Suppressor macrophage treated with lipopolysaccharide for 1 hour (primary cell): ENCODE data around the gene PPCS.
A peak's percentile ranks its signal among the peaks of the same experiment; 100 is the strongest.

Source experiments
- DNase-seq, 3 donors: peaks; one replicate each; pipeline ENCODE4 v3.0.0-alpha.2; 2020 to 2022

Gene PPCS

DNA sequence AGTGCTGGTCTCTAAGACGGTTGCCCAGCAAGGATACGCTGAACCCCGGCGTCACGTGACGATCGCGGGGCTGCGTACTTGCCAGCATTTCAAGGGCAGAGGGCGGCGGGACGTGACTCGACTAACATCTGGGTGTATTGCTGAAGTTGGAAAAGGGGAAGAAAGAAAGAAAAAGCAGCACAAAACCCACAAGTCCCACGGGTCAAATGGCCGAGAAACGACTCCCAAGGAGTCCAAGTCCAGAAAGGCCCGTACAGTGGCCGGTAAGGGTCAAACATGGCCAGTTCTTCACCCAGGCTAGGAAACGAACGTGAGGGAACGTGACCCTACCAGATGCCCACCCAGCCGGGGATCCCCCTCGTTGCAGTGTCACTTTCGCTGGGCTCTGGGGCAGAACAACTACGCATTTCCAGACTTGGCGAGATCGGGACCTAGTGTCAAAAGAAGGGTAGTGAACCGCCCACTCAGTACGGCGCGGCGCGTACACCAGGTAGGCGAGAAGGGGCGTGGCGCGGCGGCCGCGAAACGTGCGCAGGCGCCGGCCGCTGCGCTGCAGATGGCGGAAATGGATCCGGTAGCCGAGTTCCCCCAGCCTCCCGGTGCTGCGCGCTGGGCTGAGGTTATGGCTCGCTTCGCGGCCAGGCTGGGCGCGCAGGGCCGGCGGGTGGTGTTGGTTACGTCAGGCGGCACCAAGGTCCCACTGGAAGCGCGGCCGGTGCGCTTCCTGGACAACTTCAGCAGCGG, at the start of gene PPCS, which contains the start of gene ZMYND12:
PPCS (plus strand) TSS at position 534 of the 744 bp plus-strand sequence; CDS start at position 557, 23 bp downstream.
ZMYND12 (minus strand) TSS at position 13 of the 744 bp plus-strand sequence. CDS start 25 bp downstream, outside the sequence.
- peak; percentile 87 to 92 (median 89) for DNase-seq

DNA sequence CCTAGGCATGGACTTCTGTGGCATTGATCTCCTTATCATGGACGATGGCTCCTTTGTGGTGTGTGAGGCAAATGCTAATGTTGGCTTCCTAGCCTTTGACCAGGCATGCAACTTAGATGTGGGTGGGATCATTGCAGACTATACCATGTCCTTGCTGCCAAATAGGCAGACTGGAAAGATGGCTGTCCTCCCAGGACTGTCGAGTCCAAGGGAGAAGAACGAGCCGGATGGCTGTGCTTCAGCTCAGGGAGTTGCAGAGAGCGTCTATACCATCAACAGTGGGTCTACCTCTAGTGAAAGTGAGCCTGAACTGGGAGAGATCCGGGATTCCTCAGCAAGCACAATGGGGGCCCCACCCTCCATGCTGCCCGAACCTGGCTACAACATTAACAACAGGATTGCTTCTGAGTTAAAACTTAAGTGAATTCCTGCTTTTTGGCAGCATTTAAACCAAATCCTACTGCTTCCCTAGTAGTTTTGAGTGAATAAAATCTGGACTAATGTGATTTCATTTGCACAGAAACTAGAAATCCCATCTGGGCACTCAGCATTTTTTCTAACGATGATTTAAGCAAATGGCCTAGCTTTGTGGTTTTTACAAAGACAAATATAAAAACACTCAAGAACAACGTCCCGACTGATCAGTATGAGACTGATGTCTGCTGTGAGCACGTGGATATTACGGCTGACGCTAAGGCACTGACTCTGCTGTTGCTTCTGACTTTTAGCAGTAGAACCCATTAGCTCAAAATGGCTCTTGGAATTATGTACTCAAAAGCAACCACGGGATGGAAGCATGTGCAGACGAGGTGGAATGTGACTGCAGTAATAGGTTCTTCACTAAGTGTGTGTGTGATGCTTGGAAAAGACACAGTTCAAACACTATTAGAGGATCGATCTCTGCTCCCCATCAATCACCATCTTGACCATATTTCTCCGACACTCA, 41.5 kb upstream of the PPCS start:
- DNase-seq: no peak

DNA sequence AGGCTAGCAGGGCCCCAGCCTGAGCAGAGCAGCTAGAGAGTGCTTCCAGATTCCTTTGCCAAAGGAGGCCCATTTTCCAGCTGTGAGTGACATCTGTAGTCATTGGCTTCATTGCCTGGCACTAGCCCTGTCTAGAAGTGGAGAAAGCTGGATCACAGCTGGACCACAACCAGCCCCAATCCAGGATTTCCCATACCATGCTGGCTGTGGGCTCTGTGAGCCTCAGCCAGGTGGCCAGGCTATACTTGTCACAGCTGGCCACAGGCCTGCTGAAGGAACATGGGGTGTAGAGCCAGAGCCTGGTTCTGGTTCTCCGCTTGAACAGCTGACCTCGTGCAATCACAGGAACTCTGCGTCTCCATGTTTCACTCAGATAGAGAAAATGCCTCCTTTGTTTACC, 39.2 kb upstream of the PPCS start:
- DNase-seq: no peak

DNA sequence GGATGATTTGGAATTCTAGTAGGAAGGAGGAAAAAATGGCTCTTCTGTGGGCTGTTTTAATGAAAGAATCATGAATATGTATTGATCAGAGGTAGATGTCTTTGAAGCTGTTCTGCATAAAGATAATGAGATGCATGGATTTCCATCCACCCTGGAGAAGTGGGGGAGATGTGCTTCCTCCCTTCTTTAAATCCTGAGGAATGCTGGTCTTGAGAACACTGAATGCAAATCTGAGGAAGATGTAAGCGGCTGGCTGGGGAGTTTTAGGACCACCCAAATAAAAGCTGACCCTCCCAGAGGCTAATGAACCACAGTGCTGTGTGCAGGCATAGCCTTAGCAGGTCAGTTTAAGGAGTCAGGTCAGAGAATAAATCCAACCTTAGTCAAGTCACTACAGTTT, 37.8 kb upstream of the PPCS start:
- no peak for DNase-seq

DNA sequence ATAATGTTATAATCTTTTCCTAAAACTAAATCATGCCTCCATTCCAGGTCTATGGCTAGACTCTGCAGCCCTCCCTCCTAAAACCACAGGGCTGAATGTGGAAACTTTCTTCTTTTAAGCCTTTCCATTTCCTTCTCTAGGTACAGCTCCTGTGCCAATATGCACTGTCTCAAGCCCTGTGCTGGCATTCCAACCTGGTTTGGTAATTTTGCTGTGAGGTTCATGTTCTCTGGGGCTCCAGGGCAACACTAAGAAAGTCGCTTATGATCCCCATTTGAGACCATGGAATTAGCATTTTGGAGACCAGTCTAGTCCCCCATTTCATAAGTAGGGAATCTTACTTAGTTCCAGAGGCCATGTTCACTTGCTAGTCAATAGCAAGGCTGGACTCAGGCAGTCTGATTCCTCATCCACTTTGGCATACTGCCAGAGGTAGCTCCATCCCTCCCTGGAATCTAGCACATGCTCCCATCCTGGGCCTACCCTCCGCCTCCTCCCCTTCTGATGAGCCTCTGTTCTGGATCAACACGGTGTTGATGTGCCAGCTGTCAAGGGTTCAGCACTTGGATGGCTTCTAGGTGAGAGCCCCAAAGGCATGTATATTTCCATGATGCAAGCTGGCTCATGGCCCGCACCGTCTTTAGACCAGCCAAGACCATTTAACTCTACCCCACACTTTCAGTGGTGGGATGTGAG, 37.1 kb upstream of the PPCS start:
- DNase-seq: no peak

DNA sequence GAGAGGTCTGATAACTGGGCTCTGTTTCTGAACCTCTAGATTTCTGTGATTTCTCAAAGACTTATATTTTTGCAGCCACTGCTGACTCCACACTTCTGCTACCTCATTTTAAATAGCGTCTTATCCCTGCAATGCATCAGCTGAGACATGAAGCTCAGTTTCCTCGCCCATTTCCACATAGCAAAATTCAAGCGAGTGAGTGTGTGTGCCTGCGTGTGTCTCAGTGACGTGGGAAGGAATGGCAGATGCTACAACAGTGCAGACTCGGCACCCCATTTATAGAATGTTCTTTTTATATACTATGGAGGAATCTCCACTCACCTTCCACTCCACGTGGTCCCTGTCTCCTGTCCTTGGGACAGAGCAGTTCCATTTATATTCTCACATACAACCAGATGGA, 36.2 kb upstream of the PPCS start:
- no peak for DNase-seq

DNA sequence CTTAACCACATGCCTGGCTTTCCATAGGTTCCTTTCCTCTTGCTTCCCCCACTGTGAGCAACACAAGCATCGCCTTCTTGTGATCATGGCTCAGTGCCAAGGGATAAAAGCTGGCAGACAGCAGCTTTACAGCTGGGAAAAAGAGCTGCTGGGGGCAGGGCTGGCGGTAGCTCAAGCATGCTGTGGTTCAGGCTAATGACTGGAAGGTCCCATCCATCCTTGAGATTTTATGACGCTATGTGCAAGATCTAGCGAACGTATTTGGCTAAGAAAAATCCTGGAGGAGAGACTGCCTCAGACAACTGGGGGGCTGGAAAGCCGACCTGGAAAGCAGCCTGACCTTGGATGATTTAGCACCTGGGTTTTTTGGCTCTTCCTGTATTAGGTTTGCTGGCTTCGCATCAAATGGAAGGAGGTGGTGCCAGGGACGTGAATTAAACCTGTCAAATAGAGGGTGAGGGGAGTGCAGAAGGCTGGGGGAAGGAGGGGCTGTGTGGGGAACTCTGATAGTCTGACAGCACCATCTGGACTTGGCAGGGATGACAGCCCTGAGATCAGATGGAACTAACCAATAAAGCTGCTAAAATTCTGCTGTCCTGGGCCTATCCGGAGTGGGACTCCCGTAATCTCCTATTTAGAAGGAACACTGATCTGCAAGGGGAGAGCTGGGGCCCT, 35.3 kb upstream of the PPCS start:
- no peak for DNase-seq

DNA sequence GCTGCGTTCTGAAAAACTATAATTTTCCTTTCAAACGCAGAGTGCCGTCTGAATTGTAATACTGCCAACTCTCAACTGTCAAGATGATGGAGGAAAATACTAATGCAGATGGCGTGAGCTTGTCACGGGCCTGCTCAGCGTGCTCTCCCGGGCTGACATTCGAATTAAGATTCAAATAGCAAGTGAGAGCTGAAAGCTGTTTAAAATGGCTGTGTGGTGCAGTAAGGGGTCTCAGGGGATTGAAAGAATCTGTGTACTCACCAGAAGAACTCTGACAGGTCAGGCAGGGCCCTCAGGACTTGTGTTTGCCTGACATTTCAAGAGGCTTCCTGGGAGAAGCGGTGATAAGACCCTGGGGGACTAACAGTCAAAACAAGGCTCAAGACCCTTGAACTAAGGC, 33.6 kb upstream of the PPCS start:
- DNase-seq: no peak

DNA sequence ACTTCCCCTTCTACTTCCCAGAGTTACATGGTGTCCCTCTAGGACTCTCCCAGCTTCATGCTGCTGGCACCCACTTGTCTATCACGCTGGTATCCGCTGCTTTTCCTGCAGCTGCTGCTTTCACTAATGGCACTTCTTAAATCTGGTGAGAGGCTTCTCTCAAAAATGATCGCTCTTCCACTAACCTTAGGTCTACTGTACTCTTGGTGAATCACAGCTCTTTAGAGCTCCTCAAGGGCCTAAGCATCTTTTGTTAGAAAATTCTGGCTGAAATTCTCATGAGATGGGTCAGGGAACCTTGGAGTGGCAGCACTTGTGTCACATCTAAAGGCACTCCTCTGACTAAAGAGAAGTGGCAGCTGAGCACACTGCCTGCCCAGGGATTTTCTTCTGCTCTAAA, 32.7 kb upstream of the PPCS start:
- DNase-seq: no peak

DNA sequence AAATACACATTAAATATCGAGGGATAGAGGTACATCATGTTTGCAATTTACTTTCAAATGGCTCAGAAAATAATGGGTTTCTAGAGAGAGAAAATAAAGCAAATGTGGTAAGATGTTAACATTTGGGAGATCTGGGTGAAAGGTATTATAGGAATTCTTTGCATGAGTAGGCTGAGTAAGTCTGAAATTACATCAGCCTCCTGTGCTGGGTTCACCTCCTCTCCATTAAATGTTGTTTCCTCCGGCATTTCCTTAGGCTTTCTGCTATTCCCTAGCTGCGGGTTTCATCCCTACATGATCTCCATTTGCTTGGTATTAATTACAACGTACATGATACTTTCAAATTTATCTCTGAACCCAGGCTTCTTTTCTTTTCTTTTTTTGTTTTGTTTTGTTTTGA, 32.1 kb upstream of the PPCS start:
- no peak for DNase-seq

DNA sequence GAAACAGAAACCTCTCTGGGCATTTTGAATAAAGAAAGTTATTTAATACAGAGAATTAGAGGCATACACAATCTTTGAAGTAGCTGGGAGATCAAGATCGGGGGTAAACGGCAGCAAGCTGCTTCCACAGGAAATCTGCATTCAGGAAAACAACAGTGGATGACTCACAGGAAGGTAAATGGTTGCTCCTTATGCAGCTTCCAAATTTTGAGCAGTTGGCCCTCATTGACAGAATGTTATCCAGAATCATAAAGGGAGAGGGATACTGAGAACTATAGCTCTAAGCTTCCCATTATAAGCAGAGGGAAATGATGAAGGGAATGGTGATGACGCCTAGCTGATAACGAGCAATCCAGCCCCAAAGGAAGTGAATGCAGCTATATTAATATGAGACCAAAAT, 29.1 kb upstream of the PPCS start:
- DNase-seq: no peak

DNA sequence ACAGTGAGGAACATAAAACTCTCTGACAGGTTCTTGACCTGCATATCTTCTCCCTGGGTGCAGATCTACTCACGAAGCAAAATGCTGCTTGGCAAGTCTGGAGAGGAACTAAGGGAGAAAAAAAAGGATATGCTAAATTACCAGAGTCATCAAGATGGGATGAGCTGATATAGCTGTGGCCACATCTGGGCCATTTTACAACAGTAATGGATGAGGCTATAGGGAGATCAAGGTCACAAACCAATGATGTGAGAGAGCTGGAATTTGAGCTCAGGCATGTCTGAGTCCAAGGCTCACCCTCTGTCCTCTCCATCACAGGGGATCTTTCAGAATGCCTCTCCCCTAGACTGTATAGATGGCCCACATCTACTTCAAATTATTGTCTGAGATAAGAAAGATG, 26.7 kb upstream of the PPCS start:
- DNase-seq: peak; percentile 23 to 40 (median 38)

DNA sequence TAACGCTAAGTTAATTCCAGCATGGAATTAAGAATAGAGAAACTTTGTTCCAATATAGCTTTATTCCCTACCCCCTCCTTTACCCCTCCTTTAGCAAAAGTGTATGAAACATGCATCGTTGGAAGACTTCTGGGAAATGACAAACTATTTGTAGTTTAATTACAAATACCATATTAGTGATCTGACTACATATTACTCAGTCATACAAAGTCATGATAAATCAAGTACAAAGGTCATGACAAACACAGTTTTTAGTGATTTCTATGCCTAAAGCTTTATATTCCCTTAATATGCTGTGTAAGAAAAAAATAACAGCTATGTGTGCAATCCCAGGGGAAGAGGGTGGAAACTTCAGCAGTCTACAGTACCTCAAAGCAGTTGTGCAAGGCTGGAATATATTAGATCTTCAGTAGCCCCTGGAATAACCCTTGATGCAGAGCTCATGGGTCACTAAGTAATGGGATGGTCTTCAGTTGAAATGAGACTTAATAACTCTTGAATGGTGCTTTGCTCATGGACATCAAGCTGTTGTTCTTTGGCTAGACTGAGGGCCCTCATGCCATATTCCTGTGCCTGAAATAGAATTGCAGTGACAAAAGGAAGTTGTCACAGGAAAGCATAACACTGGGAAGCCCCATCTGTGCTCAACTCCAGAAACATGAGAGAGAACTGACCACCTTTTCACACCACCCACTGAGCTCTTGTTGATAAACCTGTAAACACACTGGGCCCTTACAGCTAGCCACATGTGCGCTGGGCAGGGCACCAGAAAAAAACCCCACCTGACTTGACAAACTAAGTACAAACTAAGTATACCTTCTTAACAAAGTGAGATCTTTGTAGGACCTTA, 25.8 kb upstream of the PPCS start:
- peak; percentile 54 to 69 (median 66) for DNase-seq

DNA sequence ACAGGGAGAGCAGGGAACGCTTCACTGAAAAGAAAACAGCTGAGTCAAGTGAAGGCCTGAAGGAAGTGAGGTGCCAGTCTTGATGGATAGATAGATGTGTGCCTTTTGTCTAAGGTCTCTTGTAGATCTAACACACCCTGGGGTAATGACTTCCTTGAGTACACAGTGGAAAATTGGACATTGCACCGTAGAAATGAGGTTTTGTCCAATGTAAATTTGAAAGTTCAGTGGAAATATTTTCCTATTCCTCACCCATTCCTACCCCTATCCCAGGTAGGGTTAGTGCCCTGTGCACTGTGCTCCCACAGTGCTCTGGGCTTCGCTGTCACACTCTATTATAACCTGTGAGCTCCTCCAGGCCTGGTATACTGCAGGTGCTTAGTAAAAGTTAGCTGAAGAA, 24.8 kb upstream of the PPCS start:
- no peak for DNase-seq

DNA sequence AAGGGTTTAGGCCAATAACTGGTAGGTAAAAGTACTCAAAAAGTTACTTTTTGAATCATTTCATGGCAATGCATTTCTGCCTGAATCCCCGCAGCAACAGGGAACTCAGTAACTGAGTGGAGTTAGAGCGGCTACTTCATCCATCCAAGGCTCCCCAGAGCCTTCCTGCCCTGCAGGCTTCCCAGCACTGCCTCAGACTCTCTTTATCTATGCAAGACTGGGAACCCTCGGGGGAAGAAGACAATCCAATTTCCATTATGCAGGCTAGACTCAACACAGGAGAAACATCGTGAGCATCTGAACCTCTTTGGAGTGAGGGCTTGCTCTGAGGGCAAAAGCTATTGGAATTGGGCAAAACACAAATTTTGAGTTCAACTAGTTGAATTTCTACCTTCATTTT, 23.6 kb upstream of the PPCS start:
- no peak for DNase-seq

DNA sequence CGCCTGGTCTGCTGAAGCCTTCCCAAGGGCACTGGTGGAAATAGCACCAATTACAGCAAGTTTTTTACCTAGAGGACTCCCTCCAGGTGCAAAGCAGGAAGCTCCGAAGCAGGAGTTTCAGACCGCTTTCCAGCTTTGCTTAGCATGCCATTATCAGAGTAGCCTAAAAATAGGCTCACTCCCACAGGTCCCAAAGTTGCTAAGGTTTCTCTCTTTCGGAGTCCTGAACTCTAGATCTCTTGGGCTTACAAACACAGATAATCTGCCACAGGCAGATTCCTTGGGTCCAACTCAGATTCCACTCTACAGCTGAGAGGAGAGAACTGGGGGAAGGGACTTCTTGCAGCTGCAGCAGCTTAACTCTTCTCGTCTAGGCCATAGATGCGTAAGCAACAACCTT, 23.0 kb upstream of the PPCS start:
- DNase-seq: no peak

DNA sequence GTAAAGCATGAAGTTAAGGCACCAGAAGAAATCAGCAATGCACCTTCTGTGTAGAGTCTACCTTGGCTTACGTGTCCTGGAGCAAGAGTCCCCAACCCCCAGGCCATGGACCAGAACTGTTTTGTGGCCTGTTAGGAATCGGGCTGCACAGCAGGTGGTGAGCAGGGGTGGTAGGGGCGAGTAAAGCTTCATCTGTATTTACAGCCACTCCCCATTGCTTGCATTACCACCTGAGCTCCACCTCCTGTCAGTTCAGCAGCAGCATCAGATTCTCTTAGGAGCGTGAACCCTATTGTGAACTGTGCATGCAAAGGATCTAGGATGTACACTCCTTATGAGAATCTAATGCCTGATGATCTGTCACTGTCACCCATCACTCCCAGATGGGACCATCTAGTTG, 22.0 kb upstream of the PPCS start:
- DNase-seq: no peak

DNA sequence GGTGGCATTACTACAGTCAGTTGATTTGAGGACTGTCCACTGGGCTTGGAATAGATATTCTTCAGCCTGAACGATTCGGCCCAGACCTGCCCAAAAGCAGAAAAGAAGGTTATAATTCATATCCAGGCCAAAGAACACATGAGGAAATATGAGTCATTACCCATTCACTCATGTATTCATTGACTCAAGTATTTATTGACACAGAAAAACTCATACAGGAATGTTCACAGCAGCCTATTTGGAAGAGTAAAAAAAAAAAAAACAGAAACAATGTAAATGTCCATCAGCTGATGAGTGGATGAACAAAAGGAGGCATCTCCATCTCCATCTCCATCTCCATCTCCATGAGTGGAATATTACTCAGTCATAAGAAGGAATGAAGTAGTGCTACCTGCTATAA, 16.4 kb upstream of the PPCS start:
- peak in 1 of 3 donors; percentile 18 for DNase-seq

DNA sequence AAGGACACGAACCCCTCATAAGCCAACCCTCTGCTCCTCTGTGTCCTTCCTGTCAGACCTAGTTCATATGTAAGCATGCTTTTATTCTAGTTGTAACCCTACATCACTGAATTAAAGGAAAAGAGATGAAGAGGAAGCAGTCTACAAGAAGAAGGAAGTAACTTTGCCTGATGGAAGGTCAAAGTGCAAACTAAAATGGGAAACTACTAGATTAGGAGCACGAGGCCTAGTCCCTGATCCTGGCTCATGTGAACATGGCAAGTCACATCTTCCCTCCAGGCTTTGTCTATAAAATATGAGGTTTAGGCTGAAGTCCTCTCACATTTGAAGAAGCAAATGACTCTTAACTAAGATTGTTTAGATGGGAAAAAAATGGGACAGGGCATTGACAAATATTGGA, 13.7 kb upstream of the PPCS start:
- DNase-seq: peak; percentile 54 to 56 (median 56)

DNA sequence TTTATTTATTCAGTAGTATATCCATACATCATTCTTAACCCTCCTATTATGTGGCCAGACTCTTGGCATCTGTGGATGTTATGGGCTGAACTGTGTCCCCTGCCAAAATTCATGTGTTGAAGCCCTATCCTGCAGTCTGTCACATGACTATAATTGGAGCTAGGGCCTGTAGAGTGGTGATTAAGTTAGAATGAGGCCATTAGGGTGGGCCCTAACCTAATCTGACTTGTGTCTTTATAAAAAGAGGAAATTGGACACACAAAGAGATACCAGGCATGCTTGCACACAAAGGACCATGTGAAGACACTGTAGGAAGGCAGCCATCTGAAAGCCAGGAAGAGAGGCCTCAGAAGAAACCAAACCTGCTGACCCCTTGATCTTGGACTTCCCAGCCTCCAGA, 7.1 kb upstream of the PPCS start:
- no peak for DNase-seq

DNA sequence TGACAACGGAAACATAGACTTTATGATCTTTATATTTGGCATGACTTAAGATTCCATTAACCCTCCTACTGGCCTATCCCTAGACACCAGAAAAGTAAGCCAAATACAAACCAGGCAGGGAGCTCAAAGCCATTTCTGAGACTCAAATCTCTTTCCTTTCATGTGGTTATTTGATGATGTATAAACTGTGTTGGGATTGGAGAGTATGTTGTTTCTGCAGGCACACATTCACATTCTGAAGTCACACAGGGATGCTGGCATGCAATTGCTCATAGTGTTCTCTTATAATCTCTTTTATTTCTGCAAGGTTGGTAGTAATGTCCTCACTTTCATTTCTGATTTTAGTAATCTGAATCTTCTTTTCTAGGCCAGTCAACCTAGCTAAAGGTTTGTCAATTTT, 6.3 kb upstream of the PPCS start:
- DNase-seq: no peak

DNA sequence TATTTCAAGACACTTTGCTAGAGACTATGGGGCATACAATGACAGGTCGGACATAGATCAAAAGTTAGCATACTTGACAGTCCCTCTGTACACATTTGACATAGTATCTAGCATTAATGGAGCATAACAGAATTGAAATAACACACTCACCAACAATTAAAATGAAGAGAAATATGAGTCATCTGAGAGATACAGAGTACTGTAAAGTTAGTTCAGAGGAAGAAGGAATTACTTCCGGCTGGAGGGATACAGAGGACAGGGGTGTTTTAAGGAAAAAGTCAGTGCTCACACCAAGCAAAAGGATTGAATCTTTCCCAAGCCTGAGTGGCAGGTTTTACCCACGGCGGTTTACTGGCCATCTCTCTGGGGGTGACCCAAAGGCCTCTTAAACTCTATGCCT, 3.0 kb upstream of the PPCS start:
- no peak for DNase-seq
